ENCODE results near the gene DNPEP.

Gene DNPEP

DNA sequence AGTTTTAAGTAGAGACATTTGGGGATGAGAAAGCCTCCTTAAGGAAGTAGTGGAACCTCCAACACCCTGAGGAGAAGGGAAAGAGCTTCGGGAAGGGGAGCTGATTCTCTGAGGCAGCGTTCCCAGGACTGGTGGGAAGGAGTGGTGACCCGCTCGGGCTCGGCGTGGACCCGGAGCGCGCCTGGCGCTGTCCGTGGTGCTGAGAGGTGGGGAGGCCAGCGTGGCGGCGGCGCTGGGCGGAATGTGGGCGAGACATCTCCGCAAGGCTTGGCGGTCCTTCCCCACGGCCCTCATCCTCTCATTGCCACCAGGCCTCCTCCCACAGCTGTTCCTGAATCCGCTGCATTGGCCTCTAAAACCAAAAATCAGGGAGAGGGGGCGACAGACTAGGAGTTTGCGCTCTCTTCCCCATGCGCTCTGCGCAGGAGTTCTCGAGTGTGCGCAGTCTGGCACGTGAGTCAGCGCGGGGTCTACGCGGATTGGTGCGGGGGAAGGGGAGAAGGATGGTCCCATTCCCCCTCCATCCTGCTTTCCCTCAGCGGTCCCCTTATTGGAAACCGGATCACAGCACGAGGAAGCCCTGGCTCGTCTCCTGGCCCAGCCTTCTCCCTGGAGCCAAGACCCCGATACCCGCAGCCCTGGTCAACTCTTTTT is 56.0 kb downstream of the DNPEP start:
- Histone ChIP-seq H3K27me3 (ENCODE audit: control insufficient read depth, insufficient read depth, low read length) (peaks cover 4% of the 10 kb centered on the region), H3K9me3 (ENCODE audit: control insufficient read depth, low read length) (no peaks in the 10 kb centered on the region), H3K4me1 (no peaks in the 10 kb centered on the region), H3K9ac (no peak overlapping the region), H3K4me3 (ENCODE audit: low read depth, low read length) (no peak overlapping the region), H3K4me2 (ENCODE audit: low read length) (no peak overlapping the region), H3K79me2 (no peaks in the 10 kb centered on the region), H3K27ac (no peak overlapping the region), H3K36me3 (ENCODE audit: control insufficient read depth, insufficient read depth, low read length) (no peaks in the 10 kb centered on the region), H2AFZ (no peak overlapping the region)
- TF ChIP-seq, protein P1, sequence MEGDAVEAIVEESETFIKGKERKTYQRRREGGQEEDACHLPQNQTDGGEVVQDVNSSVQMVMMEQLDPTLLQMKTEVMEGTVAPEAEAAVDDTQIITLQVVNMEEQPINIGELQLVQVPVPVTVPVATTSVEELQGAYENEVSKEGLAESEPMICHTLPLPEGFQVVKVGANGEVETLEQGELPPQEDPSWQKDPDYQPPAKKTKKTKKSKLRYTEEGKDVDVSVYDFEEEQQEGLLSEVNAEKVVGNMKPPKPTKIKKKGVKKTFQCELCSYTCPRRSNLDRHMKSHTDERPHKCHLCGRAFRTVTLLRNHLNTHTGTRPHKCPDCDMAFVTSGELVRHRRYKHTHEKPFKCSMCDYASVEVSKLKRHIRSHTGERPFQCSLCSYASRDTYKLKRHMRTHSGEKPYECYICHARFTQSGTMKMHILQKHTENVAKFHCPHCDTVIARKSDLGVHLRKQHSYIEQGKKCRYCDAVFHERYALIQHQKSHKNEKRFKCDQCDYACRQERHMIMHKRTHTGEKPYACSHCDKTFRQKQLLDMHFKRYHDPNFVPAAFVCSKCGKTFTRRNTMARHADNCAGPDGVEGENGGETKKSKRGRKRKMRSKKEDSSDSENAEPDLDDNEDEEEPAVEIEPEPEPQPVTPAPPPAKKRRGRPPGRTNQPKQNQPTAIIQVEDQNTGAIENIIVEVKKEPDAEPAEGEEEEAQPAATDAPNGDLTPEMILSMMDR (IDR thresholded peaks at IDR 0.05), result no peak

DNA sequence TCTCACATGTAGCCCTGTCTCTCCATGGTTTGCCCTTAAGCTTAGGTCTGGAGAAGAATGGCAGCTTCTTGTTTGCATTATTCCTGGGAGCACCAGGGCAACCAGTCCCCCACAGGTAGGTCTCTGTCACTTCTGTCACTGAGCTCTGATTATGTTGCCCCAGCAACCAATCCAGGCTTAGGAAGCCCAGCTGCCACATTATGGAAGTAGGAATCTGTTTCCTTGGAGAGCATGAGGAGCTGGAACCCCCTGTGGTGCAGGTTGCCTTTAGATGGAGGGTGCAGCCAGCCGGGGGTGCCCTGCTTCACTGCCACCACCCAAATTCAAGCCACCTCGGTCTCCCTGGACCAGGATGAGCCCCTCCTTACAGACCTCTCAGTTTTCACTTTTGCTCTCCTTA is 60.0 kb downstream of the DNPEP start:
- Histone ChIP-seq H3K4me2 (ENCODE audit: low read length) (no peak overlapping the region), H2AFZ (no peak overlapping the region), H3K79me2 (no peaks in the 10 kb centered on the region), H3K27me3 (ENCODE audit: control insufficient read depth, insufficient read depth, low read length) (peaks cover 4% of the 10 kb centered on the region), H3K27ac (no peak overlapping the region), H3K9ac (no peak overlapping the region), H3K4me3 (ENCODE audit: low read depth, low read length) (no peak overlapping the region), H3K4me1 (no peaks in the 10 kb centered on the region), H3K36me3 (ENCODE audit: control insufficient read depth, insufficient read depth, low read length) (no peaks in the 10 kb centered on the region), H3K9me3 (ENCODE audit: control insufficient read depth, low read length) (no peaks in the 10 kb centered on the region)
- TF ChIP-seq, protein P1 (IDR thresholded peaks at IDR 0.05), result no peak

GRCh38 chr2:219325657-219326315 is 61.9 kb downstream of the DNPEP start:
- Histone ChIP-seq H3K79me2 (no peaks in the 10 kb centered on the region), H3K4me3 (ENCODE audit: low read depth, low read length) (no peak overlapping the region), H3K9me3 (ENCODE audit: control insufficient read depth, low read length) (no peaks in the 10 kb centered on the region), H3K36me3 (ENCODE audit: control insufficient read depth, insufficient read depth, low read length) (no peaks in the 10 kb centered on the region), H3K9ac (no peak overlapping the region), H3K27ac (no peak overlapping the region), H3K27me3 (ENCODE audit: control insufficient read depth, insufficient read depth, low read length) (no peaks in the 10 kb centered on the region), H3K4me1 (no peaks in the 10 kb centered on the region), H2AFZ (no peak overlapping the region), H3K4me2 (ENCODE audit: low read length) (no peak overlapping the region)
- TF ChIP-seq, protein P1 (IDR thresholded peaks at IDR 0.05), result no peak

DNA sequence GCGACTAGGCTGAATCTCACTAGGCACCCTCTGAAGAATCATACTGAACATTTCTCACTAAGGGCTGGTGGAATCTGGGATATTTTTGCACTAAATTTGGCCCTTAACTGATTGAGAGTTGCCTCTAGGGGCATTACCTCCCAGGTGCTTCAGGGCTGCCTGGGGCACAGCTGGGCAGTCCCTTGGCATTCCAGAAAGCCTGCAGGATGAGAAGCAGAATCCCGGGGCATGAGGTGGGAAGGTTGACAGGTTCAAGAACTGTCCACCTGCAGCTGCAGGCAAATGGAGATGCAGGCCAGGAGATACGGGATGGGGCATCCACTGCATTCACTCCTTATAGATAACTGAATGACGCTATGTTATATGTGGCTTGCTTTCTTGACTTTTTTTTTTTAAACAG is 62.6 kb downstream of the DNPEP start:
- H3K4me2 ChIP-seq (ENCODE audit: low read length), result no peak overlapping the region
- no peaks in the 10 kb centered on the region for H3K36me3 ChIP-seq (ENCODE audit: control insufficient read depth, insufficient read depth, low read length)
- H2AFZ ChIP-seq, result no peak overlapping the region
- H3K4me1 ChIP-seq, result no peaks in the 10 kb centered on the region
- no peak overlapping the region for H3K27ac ChIP-seq
- H3K27me3 ChIP-seq (ENCODE audit: control insufficient read depth, insufficient read depth, low read length), result no peaks in the 10 kb centered on the region
- H3K9ac ChIP-seq, result no peak overlapping the region
- TF ChIP-seq, protein P1 (IDR thresholded peaks at IDR 0.05), result no peak
- H3K9me3 ChIP-seq (ENCODE audit: control insufficient read depth, low read length), result no peaks in the 10 kb centered on the region
- no peaks in the 10 kb centered on the region for H3K79me2 ChIP-seq
- H3K4me3 ChIP-seq (ENCODE audit: low read depth, low read length), result no peak overlapping the region

DNA sequence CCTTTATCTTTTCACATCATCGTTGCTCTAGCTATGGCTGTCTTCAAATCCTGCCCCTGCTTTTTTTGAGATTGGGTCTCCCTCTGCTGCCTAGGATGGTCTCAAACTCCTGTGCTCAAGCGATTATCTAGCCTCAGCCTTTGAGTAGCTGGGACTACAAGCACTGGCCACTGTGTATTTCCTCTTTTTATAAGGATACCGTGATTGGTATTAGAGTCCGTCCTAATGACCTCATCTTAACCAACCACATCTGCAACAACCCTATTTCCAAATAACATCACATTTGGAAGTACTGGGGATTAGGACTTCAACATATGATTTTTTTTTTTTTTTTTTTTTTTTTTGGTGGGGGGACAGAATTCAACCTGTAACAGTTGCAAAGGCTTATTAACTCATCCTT is 64.3 kb downstream of the DNPEP start:
- Histone ChIP-seq H3K4me2 (ENCODE audit: low read length) (no peak overlapping the region), H3K4me1 (no peaks in the 10 kb centered on the region), H2AFZ (no peak overlapping the region), H3K36me3 (ENCODE audit: control insufficient read depth, insufficient read depth, low read length) (no peaks in the 10 kb centered on the region), H3K27ac (no peak overlapping the region), H3K9me3 (ENCODE audit: control insufficient read depth, low read length) (no peaks in the 10 kb centered on the region), H3K4me3 (ENCODE audit: low read depth, low read length) (no peak overlapping the region), H3K27me3 (ENCODE audit: control insufficient read depth, insufficient read depth, low read length) (no peaks in the 10 kb centered on the region), H3K79me2 (no peaks in the 10 kb centered on the region), H3K9ac (no peak overlapping the region)
- TF ChIP-seq, protein P1 (IDR thresholded peaks at IDR 0.05), result no peak

All from parathyroid adenoma (tissue), 2 donors.